ENCODE results near the gene APH1A.
"Not testable (repeated sequence)": the region's sequence is repeated elsewhere in the genome, so short reads cannot be mapped to it uniquely, and the experiment has no call there.

APH1A gene

GRCh38 chr1:150233359-150234308, 35.2 kb downstream of the APH1A start:
- no peak for DNase-seq

GRCh38 chr1:150232921-150233320, 35.9 kb downstream of the APH1A start:
- DNase-seq, result not testable (repeated sequence)

DNA sequence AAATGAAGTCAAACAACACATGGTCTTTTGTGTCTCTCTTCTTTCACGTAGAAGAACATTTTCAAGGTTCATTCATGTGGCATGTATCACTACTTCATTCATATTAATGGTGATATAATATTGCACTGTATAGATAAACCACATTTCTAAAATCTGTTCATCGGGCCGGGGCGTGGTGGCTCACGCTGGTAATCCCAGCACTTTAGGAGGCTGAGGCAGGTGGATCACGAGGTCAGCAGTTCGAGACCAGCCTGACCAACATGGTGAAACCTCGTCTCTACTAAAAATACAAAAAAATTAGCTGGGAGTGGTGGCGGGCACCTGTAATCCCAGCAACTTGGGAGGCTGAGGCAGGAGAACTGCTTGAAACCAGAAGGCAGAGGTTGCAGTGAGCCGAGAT, 40.6 kb downstream of the APH1A start:
- DNase-seq, result not testable (repeated sequence)

DNA sequence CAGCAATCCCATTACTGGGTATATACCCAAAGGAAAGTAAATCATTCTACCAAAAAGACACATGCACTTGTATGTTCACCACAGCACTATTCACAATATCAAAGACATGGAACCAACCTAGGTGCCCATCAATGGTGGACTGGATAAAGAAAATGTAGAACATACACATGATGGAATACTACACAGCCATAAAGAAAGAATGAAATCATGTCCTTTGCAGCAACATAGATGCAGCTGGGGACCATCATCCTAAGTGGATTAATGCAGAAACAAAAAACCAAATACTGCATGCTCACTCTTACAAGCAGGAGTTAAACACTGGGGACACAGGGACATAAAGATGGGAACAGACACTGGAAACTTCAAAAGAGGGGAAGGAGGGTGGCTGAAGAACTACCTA, 41.6 kb downstream of the APH1A start:
- DNase-seq, result no peak

DNA sequence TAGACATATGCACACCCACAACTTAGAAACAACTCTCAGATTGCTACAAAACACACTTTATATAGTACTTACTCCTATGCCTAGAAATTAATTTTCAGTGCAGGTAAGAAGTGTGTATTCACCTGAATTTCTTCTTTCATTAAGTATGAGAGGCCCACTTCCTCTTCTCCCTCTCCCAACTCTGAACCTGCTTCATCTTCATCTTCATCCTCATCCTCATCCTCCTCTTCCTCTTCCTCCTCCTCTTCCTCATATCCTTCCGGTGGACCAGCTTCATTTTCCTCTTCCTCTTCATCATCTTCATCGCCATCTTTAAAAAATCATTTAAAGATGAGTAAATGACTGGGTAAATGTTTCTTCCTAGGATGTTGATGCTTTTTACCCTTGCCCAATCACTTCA, 42.3 kb downstream of the APH1A start:
- DNase-seq, result no peak

DNA sequence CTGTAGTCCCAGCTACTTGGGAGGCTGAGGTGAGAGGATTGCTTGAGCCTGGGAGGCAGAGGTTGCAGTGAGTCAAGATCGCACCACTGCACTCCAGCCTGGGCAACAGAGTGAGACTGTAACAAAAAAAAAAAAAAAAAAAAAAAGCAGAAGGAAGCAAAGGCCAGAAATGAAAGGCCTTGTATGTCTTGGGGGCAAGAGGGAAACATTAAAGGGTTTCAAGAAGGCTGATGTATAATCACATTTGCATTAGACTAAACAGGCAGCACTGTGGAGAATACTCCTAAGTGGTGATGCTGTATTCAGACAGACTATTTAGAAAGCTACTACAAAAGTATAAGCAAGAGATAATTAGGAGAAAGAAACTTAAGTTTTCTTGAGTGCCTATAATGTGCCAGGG, 43.3 kb downstream of the APH1A start:
- DNase-seq, result no peak

- no peak for DNase-seq
Observed at GRCh38 chr1:150224983-150225382, 43.8 kb downstream of the APH1A start.

DNA sequence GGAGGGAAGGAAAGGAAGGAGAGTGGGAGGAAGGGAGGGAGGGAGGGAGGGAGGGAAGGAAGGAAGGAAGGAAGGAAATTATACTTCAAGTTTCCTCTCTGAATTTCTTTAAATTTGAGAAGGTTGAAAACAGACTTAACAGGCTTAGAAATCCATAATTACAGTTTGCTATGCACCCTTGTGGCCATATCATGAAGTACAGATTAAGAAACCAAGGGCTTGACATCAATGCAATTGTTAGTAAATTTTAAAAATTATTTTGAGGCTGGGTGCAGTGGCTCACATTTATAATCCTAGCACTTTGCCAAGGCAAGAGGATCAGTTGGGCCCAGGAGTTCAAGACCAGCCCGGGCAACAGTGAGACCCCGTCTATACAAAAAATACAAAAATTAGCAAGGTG, 47.3 kb downstream of the APH1A start:
- DNase-seq, result no peak

DNA sequence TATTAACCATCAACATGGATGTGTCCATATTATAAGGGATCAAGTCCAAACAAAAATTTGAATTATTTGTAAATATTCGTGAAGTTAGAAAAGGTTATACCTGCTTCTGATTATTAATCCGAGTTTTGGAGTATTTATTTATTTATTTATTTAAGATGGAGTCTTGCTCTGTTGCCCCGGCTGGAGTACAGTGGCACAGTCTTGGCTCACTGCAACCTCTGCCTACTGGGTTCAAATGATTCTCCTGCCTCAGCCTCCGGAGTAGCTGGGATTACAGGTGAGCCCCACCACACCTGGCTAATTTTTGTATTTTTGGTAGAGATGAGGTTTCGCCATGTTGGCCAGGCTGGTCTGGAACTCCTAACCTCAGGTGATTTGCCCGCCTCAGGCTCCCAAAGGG, 53.0 kb downstream of the APH1A start:
- not testable (repeated sequence) for DNase-seq
